WI38 (cell line): Measurements from ENCODE around the gene KCND3.

Experiments used
- H3K4me3 ChIP-seq: 2 replicates; pipeline ENCODE4 v1.5.1; 2011; ENCODE audit warnings: low read depth, mild to moderate bottlenecking, control low read depth, low read length
- TF ChIP-seq, protein P1 (sequence below): IDR thresholded peaks from 2 replicates; pipeline ENCODE4 v1.5.1; 2012; ENCODE audit warnings: low read depth, mild to moderate bottlenecking, control low read depth, low read length

The KCND3 gene

DNA sequence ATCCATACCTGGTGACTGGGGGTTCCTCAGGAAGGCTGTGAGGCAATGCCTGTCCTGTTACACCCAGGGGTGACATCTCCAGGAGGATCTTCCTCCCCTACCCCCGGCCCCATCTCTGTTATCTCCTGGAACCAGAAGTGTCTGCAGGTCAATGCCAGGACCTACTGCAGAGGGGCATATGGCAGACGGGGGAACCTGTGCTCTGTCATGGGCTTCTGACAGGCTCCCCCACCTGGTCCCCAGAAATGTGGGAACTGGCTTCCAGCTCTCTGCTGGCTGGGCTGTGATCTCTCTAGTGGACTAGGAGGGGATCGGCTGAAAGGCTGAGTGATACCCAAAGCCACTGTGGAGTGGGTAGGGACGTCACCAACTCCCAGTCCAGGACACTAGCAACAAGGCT lies 21.0 kb downstream of the KCND3 start:
- H3K4me3 ChIP-seq, result no peak overlapping the region
- TF ChIP-seq, protein P1, sequence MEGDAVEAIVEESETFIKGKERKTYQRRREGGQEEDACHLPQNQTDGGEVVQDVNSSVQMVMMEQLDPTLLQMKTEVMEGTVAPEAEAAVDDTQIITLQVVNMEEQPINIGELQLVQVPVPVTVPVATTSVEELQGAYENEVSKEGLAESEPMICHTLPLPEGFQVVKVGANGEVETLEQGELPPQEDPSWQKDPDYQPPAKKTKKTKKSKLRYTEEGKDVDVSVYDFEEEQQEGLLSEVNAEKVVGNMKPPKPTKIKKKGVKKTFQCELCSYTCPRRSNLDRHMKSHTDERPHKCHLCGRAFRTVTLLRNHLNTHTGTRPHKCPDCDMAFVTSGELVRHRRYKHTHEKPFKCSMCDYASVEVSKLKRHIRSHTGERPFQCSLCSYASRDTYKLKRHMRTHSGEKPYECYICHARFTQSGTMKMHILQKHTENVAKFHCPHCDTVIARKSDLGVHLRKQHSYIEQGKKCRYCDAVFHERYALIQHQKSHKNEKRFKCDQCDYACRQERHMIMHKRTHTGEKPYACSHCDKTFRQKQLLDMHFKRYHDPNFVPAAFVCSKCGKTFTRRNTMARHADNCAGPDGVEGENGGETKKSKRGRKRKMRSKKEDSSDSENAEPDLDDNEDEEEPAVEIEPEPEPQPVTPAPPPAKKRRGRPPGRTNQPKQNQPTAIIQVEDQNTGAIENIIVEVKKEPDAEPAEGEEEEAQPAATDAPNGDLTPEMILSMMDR, result no peak

DNA sequence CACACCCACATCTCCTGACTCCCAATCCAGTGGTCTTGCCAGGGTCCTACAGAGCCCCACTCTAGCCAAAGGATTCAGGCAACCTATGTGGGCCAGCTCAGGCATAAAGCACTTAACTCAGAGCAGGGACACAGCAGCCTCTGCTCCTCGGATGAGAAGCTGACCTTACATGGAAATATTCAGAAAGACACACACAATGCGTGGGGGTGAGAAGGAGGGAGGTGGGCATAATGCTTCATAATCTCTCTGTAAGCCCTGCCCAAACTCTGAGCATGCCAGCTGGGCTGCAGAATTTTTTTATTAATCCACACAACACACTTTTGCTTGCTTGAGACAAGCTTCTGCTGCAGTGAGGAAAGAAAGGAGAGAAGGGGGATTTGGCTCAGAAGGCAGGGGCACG lies 21.6 kb downstream of the KCND3 start:
- H3K4me3 ChIP-seq, result no peak overlapping the region
- TF ChIP-seq, protein P1, result no peak

DNA sequence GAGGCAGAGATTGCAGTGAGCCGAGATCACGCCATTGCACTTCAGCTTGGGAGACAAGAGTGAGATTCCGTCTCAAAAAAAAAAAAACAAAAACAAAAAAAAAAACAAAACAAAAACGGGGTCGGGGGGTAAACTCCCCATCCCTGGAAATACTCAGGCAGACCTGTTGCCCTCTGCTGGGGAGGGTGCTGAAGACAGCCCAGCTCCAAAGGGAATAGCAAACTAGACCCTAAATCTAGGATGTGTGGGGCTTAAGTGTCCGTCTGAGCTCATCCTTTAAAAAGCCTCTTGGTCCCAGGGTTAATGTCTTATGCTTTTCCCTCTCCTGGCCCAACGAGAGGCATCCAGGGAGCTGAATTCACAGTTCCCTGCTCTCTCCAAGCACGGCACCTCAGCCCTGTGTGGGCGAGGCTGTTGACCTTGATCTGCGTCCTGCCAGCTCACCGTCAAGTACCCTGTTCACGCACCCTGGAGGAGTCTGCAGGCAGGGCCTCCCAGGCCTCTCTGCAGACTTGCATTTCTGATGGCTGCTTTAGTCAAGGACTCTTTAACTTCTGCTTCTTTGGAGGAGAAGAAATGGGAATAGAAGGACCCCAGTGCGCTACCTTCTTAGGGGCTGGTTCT lies 22.3 kb downstream of the KCND3 start:
- no peak overlapping the region for H3K4me3 ChIP-seq
- TF ChIP-seq, protein P1, result no peak

DNA sequence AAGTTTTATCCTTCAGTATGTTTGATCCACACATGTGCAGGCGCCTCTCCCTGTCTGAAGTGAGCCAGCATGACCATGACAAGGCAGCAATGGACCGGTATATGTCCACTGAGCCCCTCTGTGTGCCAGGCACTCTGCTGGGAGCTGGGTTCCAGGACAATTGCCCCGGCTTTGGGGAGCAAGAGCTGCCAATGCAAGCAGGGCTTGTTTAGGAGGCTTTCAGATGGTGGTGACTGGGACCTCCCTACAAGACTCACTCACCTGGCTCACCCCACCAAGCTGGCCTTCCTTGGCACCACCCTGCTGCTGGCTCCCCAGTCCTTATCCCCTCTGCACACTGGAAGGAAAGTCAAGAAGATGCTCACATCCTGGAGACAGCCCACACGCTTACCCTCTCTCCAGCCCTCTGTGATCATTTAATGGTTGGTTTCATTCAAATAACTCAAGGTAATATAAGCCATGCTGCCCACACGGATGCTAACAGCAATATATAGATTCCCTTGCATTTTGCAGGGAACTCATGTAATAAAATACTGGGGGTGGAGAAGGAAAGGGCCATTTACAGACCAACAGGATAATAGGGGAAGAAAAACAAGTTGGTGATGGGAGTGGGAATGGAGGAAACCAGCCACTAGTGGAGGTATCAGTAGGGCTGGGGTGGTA lies 23.6 kb downstream of the KCND3 start:
- TF ChIP-seq, protein P1, result no peak
- no peak overlapping the region for H3K4me3 ChIP-seq

DNA sequence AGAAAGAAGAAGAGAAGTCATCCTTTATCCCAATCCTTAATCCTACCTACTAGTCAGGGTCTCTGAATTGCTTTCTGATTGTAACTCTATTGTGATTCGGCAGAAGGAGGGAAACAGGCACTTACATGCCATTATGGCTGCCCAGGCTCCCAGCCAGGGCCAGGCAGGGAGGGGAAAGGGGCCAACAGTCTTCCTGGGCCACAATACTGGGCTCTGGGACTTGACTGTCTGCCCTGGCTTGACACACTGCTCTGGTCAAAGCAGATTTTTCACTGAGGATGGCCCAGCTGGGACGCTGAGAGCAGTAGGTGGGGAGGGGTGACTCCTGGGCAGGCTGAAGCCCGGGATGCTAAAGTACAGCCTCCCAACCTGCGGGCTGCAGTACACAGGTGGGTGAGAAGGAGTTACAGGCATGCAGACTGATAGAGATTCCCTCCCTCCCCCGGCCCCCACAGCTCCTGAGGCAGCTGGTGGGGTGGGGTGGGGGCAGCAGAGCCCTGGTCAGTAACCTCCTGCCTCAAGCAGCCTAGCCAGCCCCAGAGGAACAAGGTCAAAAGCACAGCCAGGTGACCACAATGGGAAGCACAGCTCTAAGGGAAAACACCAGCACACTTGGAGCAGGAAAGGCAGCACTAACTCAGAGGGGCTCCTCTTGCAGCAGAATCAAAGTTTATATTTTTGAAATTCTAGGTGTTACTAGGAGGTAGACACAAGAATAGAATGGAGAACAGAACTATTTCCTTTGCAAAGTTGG lies 25.3 kb downstream of the KCND3 start:
- TF ChIP-seq, protein P1, result no peak
- H3K4me3 ChIP-seq, result no peak overlapping the region

DNA sequence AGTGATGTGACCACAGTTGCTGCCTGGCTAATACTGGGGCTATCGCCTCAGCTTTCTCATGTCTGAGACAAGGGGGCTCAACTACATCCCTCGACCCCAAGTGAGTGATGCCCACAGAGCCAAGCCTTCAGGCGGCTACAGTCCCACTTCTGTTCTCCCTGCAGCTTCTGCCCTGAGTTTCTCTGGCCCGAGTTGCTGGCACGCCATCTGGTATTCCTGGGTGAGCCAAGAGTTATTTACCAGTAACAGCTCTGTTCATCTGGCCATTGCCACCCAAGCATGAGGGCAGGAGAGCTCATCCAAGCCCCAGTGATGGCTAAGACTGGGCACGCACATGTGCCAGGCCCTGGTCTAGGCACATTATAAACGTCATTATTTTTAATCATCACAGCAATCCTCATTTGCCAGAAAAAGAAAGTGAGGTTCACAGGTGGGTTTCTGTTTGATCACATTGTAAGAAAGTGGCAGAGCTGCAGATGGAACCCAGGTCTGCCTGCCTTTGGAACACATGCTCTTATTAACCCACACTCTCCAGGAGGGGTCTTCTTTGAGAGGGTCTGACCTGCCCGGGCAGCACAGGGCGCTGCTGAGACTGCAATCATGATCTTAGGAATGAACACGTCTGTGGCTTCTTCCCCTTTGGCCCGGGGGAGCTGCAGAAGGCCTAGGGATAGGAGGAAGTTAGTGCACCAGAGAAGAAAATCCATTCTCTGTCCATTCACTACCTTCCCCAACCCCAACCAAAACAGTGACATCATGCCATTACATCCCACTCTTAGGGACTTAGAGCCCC lies 27.5 kb downstream of the KCND3 start:
- no peak overlapping the region for H3K4me3 ChIP-seq

More for the DNA sequence above, 27.5 kb downstream of the KCND3 start:
- TF ChIP-seq, protein P1, result no peak
